ENCODE results near the gene ERI2.
"Not testable (repeated sequence)": the region's sequence is repeated elsewhere in the genome, so short reads cannot be mapped to it uniquely, and the experiment has no call there.

The ERI2 gene

GRCh38 chr16:20812510-20812909 is 6.2 kb upstream of the ERI2 start:
- no peak for DNase-seq

DNA sequence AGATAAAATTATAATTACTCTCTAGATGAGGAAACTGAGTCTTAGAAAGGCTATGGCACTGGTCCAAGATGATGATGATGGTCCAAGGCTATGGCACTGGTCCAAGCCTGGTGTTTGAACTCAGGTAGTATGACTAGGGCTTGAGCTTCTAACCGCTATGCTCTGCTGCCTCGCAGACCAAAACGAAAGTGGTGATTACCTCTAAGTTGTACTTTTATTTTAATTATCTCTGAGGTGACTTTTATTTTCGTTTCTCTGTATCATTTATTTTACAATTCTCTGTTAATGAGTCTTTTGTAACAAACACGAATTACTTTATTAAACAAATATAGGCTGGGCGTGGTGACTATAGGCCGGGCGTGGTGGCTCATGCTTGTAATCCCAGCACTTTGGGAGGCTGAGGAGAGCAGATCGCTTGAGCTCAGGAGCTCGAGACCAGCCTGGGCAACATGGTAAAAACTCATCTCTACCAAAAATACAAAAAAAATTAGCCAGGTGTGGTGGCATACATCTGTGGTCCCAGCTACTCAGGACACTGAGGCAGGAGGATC is 5.7 kb upstream of the ERI2 start:
- DNase-seq: no peak

DNA sequence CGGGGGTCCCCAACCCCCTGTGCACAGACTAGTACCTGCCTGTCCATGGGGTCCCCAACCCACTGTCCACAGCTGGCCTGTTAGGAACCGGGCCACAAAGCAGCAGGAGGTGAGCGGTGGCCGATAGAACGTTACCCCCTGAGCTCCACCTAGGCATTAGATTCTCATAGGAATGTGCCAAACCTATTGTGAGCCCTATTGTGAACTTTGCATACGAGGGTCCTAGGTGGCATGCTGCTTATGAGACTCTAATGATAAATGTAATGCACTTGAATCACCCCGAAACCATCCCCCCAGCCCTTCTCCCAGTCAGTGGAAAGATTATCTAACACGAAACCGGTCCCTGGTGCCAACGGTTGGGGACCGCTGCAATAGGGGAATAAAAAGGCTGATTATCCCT is 1.6 kb upstream of the ERI2 start:
- no peak for DNase-seq

DNA sequence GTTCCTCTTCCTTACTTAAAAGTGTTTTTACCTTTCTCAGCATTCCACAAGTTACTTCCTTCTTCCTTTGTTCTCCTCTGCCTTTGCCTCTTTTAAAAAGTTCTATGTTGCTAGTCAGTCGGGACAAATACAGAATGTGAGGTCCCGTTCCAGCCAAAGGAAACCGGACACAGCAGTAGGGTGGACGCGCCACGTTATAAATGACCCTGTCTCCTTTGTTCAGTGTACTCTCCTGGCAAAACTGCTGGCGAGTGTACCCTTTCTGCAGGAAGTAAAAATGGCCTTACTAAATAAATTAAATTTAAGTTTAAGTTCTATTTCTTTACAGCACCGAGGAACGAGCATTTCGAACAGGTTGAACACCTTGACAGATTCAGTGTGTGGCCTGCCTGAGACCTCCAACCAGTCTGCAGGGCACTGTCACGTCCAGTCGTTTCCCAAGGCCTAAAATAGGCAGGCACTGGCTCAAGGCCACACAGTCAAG is 546 bp downstream of the ERI2 start:
- not testable (repeated sequence) for DNase-seq

- no peak for DNase-seq
Measured at GRCh38 chr16:20803561-20804214, 2.6 kb downstream of the ERI2 start.

GRCh38 chr16:20803192-20803560 is 3.1 kb downstream of the ERI2 start:
- no peak for DNase-seq

DNA sequence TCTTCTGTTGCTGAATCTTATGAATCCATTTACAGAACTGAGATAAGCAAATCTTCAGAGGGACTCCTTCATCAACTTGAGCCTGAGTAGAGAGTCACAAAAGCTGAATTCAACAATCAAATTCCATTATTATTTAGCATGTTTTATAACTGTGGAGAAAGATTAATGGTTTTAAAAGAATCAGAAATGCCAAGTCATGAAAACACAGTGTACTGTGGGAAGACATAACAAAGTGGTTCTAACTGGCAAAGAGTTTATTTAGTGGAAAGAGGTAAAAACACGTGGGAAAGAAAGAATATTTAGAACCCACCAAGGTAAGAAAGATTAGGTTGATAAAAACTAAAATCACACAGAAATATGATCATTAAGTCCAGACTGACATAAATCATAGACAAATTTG is 5.0 kb downstream of the ERI2 start:
- no peak for DNase-seq

DNA sequence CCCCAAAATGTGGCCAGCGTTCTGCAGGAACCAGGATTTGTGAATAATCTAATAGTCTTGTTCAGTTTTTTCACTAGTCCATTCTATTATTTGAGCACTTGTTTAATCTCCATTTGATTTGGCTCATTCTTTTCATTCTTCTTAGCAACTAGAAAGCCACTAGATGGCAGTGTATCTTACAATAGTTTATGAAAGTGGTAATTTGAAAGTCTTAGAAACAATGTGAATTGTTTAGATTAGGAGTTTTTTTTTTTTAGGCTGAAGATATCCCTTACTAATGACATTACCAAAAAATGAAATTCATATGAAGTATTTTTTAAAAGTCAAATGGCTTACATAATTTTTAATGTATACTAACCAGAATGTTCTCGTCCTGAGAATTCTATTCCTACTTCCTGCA is 6.7 kb downstream of the ERI2 start:
- DNase-seq: peak; percentile 57

DNA sequence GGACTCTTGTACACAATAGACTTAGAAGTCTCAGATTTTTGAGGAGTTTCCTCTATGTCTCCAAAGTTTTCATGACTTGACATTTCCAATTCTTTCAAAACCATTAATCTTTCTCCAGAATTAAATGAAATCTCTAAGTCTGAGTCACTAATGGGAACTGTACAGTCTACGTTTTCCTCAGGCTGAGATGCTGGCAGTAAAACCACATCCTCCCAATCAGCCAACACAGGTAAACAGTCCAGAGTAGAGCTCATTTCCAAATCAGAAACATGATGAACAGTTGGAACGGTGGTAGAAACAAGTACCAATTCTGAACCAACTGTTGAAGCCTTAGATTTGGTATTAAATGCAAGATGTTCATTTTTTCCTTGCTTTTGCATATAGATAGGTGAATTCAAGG is 7.9 kb downstream of the ERI2 start:
- DNase-seq: no peak

DNA sequence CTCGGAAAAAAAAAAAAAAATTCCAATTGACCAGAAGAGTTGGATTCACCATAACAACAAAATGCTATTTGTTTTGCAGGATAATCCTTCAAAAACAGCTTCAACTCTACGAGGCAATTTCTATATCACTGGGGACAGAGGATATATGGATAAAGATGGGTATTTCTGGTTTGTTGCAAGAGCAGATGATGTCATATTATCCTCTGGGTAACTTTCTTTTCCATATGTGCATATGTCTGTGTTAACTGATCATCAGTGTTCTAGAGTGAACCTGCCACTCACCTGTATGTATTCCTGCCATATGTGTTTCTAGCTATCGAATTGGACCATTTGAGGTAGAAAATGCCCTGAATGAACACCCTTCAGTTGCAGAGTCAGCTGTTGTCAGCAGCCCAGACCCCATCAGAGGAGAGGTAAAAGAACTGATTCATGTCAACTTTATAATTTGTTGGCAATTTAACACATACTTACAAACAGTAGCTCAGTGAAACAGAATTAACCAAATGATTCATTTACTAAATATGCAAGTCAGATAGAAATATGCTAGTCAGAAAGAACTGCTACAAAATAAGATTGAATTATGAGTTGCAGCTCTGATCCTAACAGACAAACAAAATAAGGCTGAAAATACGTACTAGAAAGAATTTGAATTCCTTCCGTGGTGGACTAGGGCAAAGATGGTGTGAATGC is 14.2 kb downstream of the ERI2 start:
- no peak for DNase-seq

GRCh38 chr16:20789130-20789529 is 17.1 kb downstream of the ERI2 start:
- peak; percentile 76 for DNase-seq

DNA sequence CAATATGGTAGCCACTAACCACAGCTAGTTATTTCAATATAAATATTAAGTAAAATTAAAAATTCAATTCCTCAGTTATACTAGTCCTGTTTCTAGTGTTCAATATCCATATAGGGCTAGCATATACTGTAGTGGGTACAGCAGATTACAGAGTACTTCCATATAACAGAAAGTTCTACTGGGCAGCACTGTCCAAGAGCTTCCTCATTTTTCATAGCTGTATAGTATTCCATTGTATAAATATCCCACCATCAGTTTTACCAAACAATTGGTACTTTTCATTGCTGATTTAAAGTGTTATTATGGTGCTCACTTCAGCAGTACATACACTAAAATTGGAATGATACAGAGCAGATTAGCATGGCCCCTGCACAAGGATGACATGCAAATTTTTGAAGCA is 22.1 kb downstream of the ERI2 start:
- DNase-seq: no peak

DNA sequence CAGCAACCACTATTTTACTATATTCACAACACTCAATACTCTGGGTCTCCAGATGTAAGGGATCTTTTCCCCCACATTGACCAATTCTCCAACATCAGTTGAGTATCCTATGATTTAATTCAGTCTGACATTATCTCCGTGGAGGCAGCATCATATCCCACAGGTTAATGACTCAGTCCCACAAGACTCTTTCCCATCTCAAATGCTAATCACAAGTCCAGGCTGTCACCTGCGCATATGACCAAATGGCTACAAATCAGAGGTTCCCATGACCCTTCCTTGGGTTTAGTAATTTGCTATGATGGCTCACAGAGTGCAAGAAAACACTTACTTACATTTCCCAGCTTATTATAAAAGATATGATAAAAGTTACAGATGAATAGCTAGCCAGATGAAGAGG is 23.8 kb downstream of the ERI2 start:
- no peak for DNase-seq

GRCh38 chr16:20781697-20782096 is 24.6 kb downstream of the ERI2 start:
- DNase-seq: no peak

DNA sequence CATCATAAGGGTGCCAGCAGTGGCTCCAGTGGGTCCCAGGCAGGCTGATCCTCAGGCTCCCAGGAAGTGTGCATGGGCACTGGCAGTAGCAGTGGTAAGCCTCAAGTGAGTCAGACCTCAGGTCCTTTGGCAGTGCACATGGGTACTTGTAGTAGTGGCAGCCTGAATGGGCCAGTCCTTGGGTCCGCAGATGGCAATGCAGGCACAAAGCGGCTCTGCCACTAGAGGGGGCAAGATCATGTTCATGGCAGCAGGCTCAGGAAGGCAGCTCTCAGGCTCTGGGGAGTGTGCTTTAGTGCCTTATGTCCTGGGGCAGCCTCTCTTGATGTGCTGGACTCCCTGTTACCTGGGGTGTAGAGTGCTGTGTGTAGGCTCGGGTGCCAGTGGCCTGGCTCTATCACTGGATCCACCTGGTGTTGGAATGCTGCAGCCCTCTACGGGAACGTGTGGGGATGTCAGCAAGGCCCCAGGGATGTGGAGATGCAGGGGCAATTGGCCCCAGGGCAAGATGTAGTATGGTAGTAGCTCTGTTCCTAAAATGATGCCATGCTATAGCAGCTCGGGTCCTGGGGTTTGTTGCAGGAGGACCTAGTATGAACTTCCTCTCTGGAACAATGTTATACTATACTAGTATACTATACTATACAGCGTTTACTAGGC is 31.4 kb downstream of the ERI2 start:
- DNase-seq: peak; percentile 84

GRCh38 chr16:20773679-20774078 is 32.6 kb downstream of the ERI2 start:
- no peak for DNase-seq

DNA sequence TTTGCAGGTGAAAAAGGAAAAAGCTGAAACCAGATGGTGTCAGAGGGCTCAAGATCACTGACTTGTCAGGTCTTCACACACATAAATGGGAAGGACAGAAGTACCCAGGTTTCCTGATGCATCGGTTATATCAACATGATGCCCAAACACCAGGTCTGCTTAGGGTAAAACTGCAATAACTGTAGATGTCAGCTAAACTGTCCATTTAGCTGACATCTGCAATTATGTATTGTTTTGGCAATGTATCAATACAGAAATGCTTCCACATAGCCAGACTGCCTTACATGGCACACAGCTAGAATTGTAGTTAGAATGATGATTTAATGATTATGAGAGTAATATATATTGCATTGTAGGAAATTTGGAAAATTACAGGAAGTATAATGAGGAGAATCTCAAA is 37.5 kb downstream of the ERI2 start:
- DNase-seq: no peak

- DNase-seq: no peak
Measured at GRCh38 chr16:20768121-20768520, 38.2 kb downstream of the ERI2 start.

GRCh38 chr16:20767577-20767976 is 38.7 kb downstream of the ERI2 start:
- DNase-seq: no peak

GRCh38 chr16:20766294-20766693 is 40.0 kb downstream of the ERI2 start:
- no peak for DNase-seq

- no peak for DNase-seq
Measured at GRCh38 chr16:20765732-20766131, 40.5 kb downstream of the ERI2 start.

DNA sequence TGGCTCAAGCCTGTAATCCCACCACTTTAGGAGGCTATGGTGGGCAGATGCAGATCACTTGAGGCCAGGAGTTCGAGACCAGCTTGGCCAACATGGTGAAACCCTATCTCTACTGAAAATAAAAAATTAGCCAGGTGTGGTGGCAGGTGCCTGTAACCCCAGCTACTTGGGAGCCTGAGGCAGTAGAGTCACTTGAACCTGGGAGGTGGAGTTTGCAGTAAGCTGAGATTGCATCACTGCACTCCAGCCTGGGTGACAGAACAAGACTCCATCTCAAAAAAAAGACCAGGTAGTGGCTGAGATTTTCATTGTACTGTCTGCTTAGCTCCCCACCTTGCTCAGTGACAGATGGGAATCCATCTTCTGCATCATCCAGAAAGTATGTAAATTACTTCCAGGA is 41.8 kb downstream of the ERI2 start:
- DNase-seq: not testable (repeated sequence)

- DNase-seq: peak; percentile 71
Measured at GRCh38 chr16:20763461-20764232, 42.6 kb downstream of the ERI2 start, which contains the start of gene ACSM3. TSS of gene ACSM3 (plus strand) at chr16:20764014. CDS start at chr16:20770035, 6,021 bp downstream.

Data from NCI-H82 (cell line).